PC-3 (cell line): ENCODE data around the gene GAS7. TPM values are rescaled to one million over a fixed set of nuclear protein-coding genes. Genes with fewer than 3 reads are reported as not detected.

ENCODE experiments used
- ATAC-seq: fragments of 200-7000 bp; cut with Tn5 transposase; 2 replicates; pipeline ENCODE4 v1.9.1; 2020; ENCODE audit warnings: mild to moderate bottlenecking, moderate library complexity
- BruUV-seq: library from RNA; stranded (reverse); fragments of 400-500 nt; replicated peaks from 2 replicates; lab custom pipeline; 2021; lab: Mats Ljungman, UMichigan
- CTCF ChIA-PET: fragments of 300-600 bp; sonication (Branson Sonifier 250); formaldehyde crosslinking; loops from one replicate; lab custom pipeline; 2022; ENCODE audit warnings: antibody characterized with exemption; lab: Charles Lee
- POLR2A ChIA-PET: fragments of 300-600 bp; sonication (Branson Sonifier 250); formaldehyde crosslinking; loops from one replicate; lab custom pipeline; 2022; ENCODE audit warnings: antibody characterized with exemption; ENCODE audit not compliant: unreplicated experiment; lab: Charles Lee
- DNase-seq: peaks from one replicate; pipeline ENCODE4 v3.0.0-alpha.2; 2015
- H2AFZ ChIP-seq: fragments of 300-600 bp; sonication (generic); 2 replicates; pipeline ENCODE4 v1.6.0; 2016; ENCODE audit warnings: antibody characterized with exemption, low read length
- H3F3A ChIP-seq: fragments of 300-600 bp; sonication (generic); one replicate; pipeline ENCODE4 v1.6.0; 2017; ENCODE audit warnings: antibody characterized with exemption, low read length, control low read depth, mild to moderate bottlenecking; ENCODE audit not compliant: unreplicated experiment
- H3K27ac ChIP-seq: fragments of 300-600 bp; sonication (generic); 2 replicates; pipeline ENCODE4 v1.5.1; 2016; ENCODE audit warnings: mild to moderate bottlenecking, low read length
- H3K27me3 ChIP-seq: fragments of 300-600 bp; sonication (generic); 2 replicates; pipeline ENCODE4 v1.6.1; 2016; ENCODE audit warnings: low read length, mixed read lengths
- H3K36me3 ChIP-seq: fragments of 300-600 bp; sonication (generic); 2 replicates; pipeline ENCODE4 v1.6.1; 2016; ENCODE audit warnings: low read depth, mixed run types, low read length, mixed read lengths
- H3K4me1 ChIP-seq: fragments of 300-600 bp; sonication (generic); 2 replicates; pipeline ENCODE4 v1.5.1; 2016; ENCODE audit warnings: low read length; ENCODE audit not compliant: insufficient read depth
- H3K4me2 ChIP-seq: fragments of 300-600 bp; sonication (generic); 2 replicates; pipeline ENCODE4 v1.6.0; 2016; ENCODE audit warnings: low read length
- H3K4me3 ChIP-seq: fragments of 300-600 bp; sonication (generic); 2 replicates; pipeline ENCODE4 v1.5.1; 2016; ENCODE audit warnings: mild to moderate bottlenecking, low read length, mixed read lengths
- H3K79me2 ChIP-seq: fragments of 300-600 bp; sonication (generic); 2 replicates; pipeline ENCODE4 v1.6.1; 2017; ENCODE audit warnings: low read length, mixed read lengths
- H3K9ac ChIP-seq: fragments of 300-600 bp; sonication (generic); 2 replicates; pipeline ENCODE4 v1.6.0; 2016; ENCODE audit warnings: mild to moderate bottlenecking, low read length
- H3K9me2 ChIP-seq: fragments of 300-600 bp; sonication (generic); replicated peaks from 2 replicates; pipeline ENCODE4 v1.6.1; 2016; ENCODE audit warnings: mixed run types, low read length, mixed read lengths
- H3K9me3 ChIP-seq: fragments of 300-600 bp; sonication (generic); 2 replicates; pipeline ENCODE4 v1.6.1; 2016; ENCODE audit warnings: low read length, mixed read lengths
- H4K20me1 ChIP-seq: fragments of 300-600 bp; sonication (generic); 2 replicates; pipeline ENCODE4 v1.6.1; 2016; ENCODE audit warnings: low read length, mixed read lengths
- EZH2 ChIP-seq: fragments of 300-600 bp; sonication (generic); IDR thresholded peaks from one replicate; pipeline ENCODE4 v1.6.1; 2017; ENCODE audit warnings: antibody characterized with exemption, mild to moderate bottlenecking, low read length; ENCODE audit not compliant: unreplicated experiment
- EZH2phosphoT487 ChIP-seq: fragments of 300-600 bp; sonication (generic); IDR thresholded peaks from 2 replicates; pipeline ENCODE4 v1.6.1; 2018; ENCODE audit warnings: mild to moderate bottlenecking, antibody characterized with exemption, low read length, borderline replicate concordance
- intact Hi-C: fragments of 100-400 bp; cut with micrococcal nuclease; formaldehyde crosslinking; loops from 2 replicates; pipeline ENCODE4 v1.9.0; 2023
- total RNA-seq: library from RNA; depleted of rRNA; stranded (reverse); fragments of >200 nt; gene quantifications from 2 replicates; pipeline ENCODE4 v1.2.3, GENCODE V29; 2014
- TF ChIP-seq, protein P1 (sequence below): fragments of 300-600 bp; sonication (generic); conservative IDR thresholded peaks from 2 replicates; pipeline ENCODE4 v1.5.1; 2017; ENCODE audit warnings: antibody characterized with exemption, low read depth, mild to moderate bottlenecking, low read length

The GAS7 gene
- total RNA-seq, 1 experiment from 2014 or later = not detected

DNA sequence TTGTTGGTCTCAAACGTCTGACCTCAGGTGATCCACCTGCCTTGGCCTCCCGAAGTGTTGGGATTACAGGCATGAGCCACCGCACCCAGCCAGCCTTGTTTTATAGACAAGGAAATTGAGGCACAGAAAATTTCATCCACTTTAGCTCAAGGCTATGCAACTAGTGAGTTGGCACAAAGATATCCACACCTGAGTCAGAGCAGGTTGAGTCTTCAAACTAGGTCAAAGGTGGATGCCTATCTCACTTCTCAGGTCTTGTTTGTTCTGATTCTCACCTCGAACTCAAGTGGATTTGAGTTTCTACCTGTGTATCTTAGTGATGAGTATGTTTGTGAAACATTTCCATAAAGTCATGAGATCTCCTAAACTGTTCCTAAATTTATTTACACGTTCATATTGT is 35.6 kb upstream of the GAS7 start:
- Histone ChIP-seq H3K79me2 (no peaks in the 10 kb centered on the region), H2AFZ (no peak overlapping the region), H3K4me2 (no peak overlapping the region), H3K9ac (no peak overlapping the region), H3K27ac (no peak overlapping the region), H4K20me1 (no peaks in the 10 kb centered on the region), H3F3A (no peaks in the 10 kb centered on the region), H3K9me2 (no peaks in the 10 kb centered on the region), H3K27me3 (no peaks in the 10 kb centered on the region), H3K36me3 (no peaks in the 10 kb centered on the region), H3K4me3 (no peak overlapping the region), H3K4me1 (no peaks in the 10 kb centered on the region), H3K9me3 (no peaks in the 10 kb centered on the region)
- BruUV-seq = no TSS peak
- no peak for ATAC-seq
- intact Hi-C loops = no loop called here
- TF ChIP-seq, protein P1, sequence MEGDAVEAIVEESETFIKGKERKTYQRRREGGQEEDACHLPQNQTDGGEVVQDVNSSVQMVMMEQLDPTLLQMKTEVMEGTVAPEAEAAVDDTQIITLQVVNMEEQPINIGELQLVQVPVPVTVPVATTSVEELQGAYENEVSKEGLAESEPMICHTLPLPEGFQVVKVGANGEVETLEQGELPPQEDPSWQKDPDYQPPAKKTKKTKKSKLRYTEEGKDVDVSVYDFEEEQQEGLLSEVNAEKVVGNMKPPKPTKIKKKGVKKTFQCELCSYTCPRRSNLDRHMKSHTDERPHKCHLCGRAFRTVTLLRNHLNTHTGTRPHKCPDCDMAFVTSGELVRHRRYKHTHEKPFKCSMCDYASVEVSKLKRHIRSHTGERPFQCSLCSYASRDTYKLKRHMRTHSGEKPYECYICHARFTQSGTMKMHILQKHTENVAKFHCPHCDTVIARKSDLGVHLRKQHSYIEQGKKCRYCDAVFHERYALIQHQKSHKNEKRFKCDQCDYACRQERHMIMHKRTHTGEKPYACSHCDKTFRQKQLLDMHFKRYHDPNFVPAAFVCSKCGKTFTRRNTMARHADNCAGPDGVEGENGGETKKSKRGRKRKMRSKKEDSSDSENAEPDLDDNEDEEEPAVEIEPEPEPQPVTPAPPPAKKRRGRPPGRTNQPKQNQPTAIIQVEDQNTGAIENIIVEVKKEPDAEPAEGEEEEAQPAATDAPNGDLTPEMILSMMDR = no peak
- TF ChIP-seq EZH2phosphoT487 (no peak), EZH2 (no peak)
- no peak for DNase-seq
- ChIA-PET POLR2A (no interaction called here), CTCF (no interaction called here)

DNA sequence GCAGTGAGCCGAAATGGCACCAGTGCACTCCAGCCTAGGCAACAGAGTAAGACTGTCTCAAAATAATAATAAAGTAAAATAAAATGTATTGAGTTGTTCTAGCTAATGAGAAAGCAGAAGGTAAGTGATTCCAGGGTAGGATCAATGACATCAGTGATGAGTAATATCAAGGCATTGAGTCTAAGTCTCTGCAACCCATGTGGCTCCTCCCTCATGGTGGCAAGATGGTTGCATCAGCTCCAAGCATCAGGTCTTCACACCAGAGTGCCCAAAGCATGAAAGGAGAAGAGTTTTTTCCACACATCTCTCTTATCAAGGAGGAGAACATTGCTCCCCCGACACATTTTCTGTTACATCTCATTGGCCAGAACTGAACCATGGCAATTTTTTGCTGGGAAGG is 34.8 kb upstream of the GAS7 start:
- intact Hi-C loops = no loop called here
- H3F3A ChIP-seq = no peaks in the 10 kb centered on the region
- BruUV-seq = no TSS peak
- no peak overlapping the region for H3K4me2 ChIP-seq
- DNase-seq = no peak
- no peak overlapping the region for H3K9ac ChIP-seq
- no peaks in the 10 kb centered on the region for H3K4me1 ChIP-seq
- no peak overlapping the region for H3K4me3 ChIP-seq
- H3K79me2 ChIP-seq = no peaks in the 10 kb centered on the region
- H2AFZ ChIP-seq = no peak overlapping the region
- no peaks in the 10 kb centered on the region for H3K9me3 ChIP-seq
- H3K27me3 ChIP-seq = no peaks in the 10 kb centered on the region
- POLR2A ChIA-PET = no interaction called here
- no peak overlapping the region for H3K27ac ChIP-seq
- no peaks in the 10 kb centered on the region for H3K36me3 ChIP-seq
- no peaks in the 10 kb centered on the region for H3K9me2 ChIP-seq
- no peaks in the 10 kb centered on the region for H4K20me1 ChIP-seq
- CTCF ChIA-PET = no interaction called here
- no peak for TF ChIP-seq EZH2
- TF ChIP-seq, protein P1 = no peak
- no peak for TF ChIP-seq EZH2phosphoT487
- ATAC-seq = no peak

DNA sequence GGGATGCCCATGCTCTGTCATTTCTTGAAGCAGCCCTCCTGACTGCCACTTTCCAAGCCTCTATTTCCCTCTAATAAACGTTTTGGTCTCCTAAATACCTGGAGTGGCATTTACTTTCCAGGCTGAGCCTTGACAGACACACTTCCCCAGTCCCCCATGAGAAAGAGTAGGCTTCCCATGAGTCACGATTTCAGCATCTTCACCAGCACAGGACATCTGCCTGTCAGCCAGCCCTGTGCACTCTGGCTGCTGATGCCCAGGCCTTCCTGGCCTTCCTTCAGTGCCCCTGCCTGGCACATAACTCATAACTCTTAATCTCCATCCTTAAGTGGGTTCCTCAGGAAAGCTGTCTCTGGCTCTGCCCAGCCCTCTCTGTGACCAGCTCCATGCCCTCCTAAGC is 30.8 kb upstream of the GAS7 start:
- CTCF ChIA-PET = no interaction called here
- Histone ChIP-seq H3K9me2 (no peaks in the 10 kb centered on the region), H3K27ac (no peak overlapping the region), H3K9me3 (no peaks in the 10 kb centered on the region), H3K79me2 (no peaks in the 10 kb centered on the region), H3F3A (no peaks in the 10 kb centered on the region), H3K9ac (no peak overlapping the region), H3K36me3 (no peaks in the 10 kb centered on the region; the same call in 1 of the 2 replicates), H2AFZ (no peak overlapping the region), H4K20me1 (no peaks in the 10 kb centered on the region), H3K4me1 (no peaks in the 10 kb centered on the region), H3K4me3 (no peak overlapping the region), H3K4me2 (no peak overlapping the region), H3K27me3 (no peaks in the 10 kb centered on the region)
- no TSS peak for BruUV-seq
- POLR2A ChIA-PET = no interaction called here
- intact Hi-C loops = no loop called here
- TF ChIP-seq EZH2 (no peak), EZH2phosphoT487 (no peak)
- TF ChIP-seq, protein P1 = no peak
- ATAC-seq (no peak), DNase-seq (no peak)
